ENCODE data around the gene SLC9C1.

SLC9C1 gene

DNA sequence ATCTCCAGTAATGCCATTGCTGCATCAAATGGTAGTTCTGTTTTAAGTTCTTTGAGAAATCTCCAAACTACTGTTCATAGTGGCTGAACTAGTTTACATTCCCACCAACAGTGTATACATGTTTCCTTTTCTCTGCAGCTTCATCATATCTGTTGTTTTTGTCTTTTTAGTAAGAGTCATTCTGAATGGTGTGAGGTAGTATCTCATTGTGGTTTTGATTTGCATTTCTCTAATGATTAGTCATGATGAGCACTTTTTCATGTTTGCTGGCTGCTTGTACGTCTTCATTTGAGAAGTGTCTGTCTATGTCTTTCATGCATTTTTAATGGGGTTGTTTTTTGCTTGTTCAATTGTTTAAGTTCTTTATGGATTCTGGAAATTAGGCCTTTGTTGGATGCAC is 150.8 kb downstream of the SLC9C1 start:
- no peak for TF ChIP-seq CTCF (IDR thresholded peaks at IDR 0.05; ENCODE audit: unreplicated experiment in 3 of 3)
- H3K9me3 Mint-ChIP-seq = peaks cover 27% of the 10 kb centered on the region
- no peaks in the 10 kb centered on the region for H3K27me3 Mint-ChIP-seq (ENCODE audit: low read depth)
- no peak overlapping the region for H3K27ac Mint-ChIP-seq
- H3K4me3 Mint-ChIP-seq = no peak overlapping the region
- no peaks in the 10 kb centered on the region for H3K4me1 Mint-ChIP-seq
- peaks cover 3% of the 10 kb centered on the region for H3K36me3 Mint-ChIP-seq (ENCODE audit: low read depth)

- no peak for TF ChIP-seq CTCF (IDR thresholded peaks at IDR 0.05; ENCODE audit: unreplicated experiment in 3 of 3)
- Mint-ChIP-seq H3K27ac (no peak overlapping the region), H3K9me3 (peaks cover 14% of the 10 kb centered on the region), H3K4me1 (peaks cover 13% of the 10 kb centered on the region), H3K4me3 (no peak overlapping the region), H3K36me3 (ENCODE audit: low read depth) (no peaks in the 10 kb centered on the region), H3K27me3 (ENCODE audit: low read depth) (no peaks in the 10 kb centered on the region)
These were observed 152.7 kb downstream of the SLC9C1 start for GRCh38 chr3:112141293-112141692.

DNA sequence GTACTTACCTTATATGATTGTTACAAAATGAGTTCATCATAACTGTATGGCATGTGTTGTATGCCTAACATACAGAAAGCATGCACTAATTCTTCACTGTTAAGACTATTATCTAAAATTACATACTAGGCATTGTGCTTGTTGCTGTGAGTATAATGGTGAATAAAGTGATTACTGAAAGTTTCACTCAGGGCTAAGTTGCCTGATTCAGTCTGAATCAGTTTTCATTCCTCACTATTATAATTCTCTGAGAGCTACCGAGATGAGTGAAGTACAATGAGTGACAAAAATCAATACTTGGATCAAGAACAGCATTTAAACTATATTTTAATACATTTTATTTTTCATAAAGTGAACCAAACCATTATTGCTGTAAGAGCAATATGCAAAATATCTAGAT is 153.4 kb downstream of the SLC9C1 start:
- H3K27me3 Mint-ChIP-seq (ENCODE audit: low read depth) = no peaks in the 10 kb centered on the region

DNA sequence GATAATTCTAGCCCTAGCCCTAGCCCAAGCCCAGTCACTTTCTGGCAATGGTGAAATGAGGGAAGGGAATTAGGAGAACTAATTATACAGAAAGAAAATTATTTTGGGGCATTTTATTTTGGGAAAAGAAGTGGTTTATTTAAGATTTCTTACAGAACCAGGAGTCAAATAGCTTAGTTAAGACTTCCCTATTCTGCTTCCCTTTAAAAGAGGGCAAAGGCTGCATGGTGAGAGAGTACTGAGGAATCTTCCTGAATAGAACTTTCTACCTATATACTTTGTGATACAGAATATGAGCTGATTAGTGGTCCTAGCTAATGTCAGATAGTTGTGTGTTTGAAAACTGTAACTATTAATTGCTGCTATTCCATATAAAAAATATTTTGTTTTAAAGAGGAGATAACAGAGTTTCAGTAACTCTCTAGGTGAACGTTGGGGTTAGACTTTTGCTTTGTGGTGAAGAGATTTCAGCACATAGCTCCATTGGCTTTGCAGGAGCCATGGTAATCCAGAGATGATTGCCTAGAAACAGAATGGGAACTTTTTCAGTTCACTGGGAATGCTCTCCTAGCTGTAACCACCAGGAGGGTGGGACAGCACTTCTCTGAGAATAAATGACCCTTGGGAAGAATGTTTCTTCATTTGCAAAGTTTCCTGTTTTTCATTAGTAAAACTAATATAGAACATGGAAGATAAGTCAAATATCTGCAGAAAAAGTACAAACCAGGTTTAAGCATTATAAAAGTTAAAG is 155.6 kb downstream of the SLC9C1 start:
- no peak overlapping the region for H3K4me3 Mint-ChIP-seq
- H3K4me1 Mint-ChIP-seq = peaks cover 31% of the 10 kb centered on the region
- no peaks in the 10 kb centered on the region for H3K36me3 Mint-ChIP-seq (ENCODE audit: low read depth)
- H3K27ac Mint-ChIP-seq = no peak overlapping the region
- TF ChIP-seq CTCF (IDR thresholded peaks at IDR 0.05; ENCODE audit: unreplicated experiment in 3 of 3) = no peak
- no peaks in the 10 kb centered on the region for H3K27me3 Mint-ChIP-seq (ENCODE audit: low read depth)
- H3K9me3 Mint-ChIP-seq = peaks cover 2% of the 10 kb centered on the region

More for the DNA sequence above, 153.4 kb downstream of the SLC9C1 start:
- Mint-ChIP-seq H3K4me3 (no peak overlapping the region), H3K9me3 (peaks cover 9% of the 10 kb centered on the region), H3K4me1 (peaks cover 20% of the 10 kb centered on the region), H3K27ac (no peak overlapping the region), H3K36me3 (ENCODE audit: low read depth) (no peaks in the 10 kb centered on the region)
- TF ChIP-seq CTCF (IDR thresholded peaks at IDR 0.05; ENCODE audit: unreplicated experiment in 3 of 3) = no peak

- no peaks in the 10 kb centered on the region for H3K27me3 Mint-ChIP-seq (ENCODE audit: low read depth)
- no peaks in the 10 kb centered on the region for H3K36me3 Mint-ChIP-seq (ENCODE audit: low read depth)
- no peak for TF ChIP-seq CTCF (IDR thresholded peaks at IDR 0.05; ENCODE audit: unreplicated experiment in 3 of 3)
- no peaks in the 10 kb centered on the region for H3K9me3 Mint-ChIP-seq
- H3K4me3 Mint-ChIP-seq = no peak overlapping the region
- peaks cover 31% of the 10 kb centered on the region for H3K4me1 Mint-ChIP-seq
- no peak overlapping the region for H3K27ac Mint-ChIP-seq
These were observed 156.2 kb downstream of the SLC9C1 start for GRCh38 chr3:112137781-112138180.

Data from nephron (organoid).